ENCODE results near the gene HTR6.
"Not testable (repeated sequence)": the region's sequence is repeated elsewhere in the genome, so short reads cannot be mapped to it uniquely, and the experiment has no call there.

HTR6 gene

DNA sequence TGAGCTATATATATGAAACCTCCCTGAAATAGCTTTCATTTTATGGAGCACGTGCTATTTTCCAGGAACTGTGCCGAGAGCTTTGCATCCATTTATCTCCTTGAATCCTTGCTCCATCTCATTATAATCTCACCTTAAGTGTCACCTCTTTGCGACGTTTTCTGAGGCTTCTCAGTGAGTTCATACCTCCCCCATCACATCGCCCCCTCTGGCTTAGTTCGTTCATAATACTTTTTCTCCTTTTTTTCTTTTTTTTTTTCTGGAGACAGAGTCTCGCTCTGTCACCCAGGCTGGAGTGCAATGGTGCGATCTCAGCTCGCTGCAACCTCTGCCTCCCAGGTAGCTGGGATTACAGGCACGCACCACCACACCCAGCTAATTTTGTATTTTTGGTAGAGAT, 25.4 kb upstream of the HTR6 start:
- DNase-seq (ENCODE audit: low read depth): not testable (repeated sequence)

DNA sequence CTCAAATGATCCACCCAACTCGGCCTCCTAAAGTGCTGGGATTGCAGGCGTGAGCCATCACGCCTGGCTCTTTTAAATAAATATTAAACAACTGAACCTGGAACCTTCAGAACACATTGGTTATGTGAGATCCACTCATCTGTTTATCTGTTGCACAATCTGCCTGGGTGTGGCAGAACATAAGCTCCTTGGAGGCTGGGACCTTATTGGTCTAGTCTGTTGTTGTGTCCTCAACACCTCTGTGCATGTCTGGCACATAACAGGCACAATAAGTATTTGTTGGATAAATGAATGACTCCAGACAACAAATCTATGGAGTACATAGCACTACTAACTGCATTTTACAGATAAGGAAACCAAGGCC, 24.7 kb upstream of the HTR6 start:
- DNase-seq (ENCODE audit: low read depth): no peak

DNA sequence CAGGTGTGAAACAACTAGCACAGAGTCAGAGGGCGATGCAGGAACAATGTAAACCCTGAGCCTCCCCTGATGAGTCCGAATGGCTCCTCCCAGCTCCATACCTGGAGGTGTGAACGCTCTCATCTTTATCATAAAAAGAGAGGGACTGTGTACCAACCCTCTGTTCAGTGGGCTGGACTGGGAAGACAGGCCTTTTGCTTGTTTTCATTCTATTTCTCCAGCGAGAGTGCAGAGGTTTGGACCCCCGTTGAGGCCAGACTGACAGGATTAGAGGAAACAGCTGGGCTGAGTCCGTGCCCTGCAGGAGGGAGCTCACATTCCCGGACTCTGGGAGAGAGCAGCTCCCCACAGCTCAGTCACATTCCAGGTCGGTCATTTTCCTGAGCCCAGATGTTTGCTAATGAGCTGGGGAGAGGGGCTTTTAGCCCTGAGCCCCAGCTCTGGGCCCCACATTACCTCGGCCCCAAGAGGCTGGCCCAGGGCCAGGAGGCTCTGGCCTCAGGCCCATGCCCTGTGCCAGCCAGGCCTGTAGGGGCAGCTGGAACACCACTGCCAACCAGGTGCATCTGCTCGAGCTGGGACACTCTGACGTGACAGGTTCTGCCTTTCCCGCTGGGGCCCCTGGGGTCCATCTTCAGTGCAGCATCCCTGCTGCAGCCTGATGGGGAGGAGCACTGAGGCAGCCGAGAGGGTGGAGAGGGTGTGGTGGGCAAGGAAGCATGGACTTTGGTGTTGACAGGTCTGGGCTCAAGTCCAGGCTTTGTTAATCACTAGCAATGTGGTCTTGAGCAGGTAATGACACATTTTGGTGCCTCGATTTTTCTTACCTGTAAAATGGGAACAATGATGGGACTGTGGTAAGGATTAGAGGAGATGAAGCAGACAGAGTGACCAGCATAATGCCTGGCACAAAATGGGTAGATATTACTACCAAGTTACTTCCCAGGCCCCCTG, 24.0 kb upstream of the HTR6 start:
- DNase-seq (ENCODE audit: low read depth): no peak

DNA sequence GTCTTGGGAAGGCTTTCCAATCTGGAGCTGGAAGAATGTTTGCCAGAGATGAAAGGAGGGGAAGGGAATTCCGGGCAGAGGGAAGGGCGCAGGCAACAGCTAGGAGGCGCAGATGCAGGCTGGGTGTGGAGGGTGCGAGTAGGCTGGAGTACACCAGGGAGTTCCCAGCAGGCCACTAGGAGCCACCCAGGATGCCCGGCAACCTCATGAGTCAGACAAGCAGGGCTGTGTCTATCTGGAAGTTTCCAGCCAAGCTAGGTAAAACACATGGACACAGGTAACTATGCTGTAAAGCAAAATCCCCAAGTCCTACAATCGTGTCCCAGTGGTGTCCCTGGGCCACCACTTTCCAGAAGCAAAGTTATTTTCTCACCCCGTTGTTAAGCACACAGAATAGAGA, 21.6 kb upstream of the HTR6 start:
- DNase-seq (ENCODE audit: low read depth): no peak

DNA sequence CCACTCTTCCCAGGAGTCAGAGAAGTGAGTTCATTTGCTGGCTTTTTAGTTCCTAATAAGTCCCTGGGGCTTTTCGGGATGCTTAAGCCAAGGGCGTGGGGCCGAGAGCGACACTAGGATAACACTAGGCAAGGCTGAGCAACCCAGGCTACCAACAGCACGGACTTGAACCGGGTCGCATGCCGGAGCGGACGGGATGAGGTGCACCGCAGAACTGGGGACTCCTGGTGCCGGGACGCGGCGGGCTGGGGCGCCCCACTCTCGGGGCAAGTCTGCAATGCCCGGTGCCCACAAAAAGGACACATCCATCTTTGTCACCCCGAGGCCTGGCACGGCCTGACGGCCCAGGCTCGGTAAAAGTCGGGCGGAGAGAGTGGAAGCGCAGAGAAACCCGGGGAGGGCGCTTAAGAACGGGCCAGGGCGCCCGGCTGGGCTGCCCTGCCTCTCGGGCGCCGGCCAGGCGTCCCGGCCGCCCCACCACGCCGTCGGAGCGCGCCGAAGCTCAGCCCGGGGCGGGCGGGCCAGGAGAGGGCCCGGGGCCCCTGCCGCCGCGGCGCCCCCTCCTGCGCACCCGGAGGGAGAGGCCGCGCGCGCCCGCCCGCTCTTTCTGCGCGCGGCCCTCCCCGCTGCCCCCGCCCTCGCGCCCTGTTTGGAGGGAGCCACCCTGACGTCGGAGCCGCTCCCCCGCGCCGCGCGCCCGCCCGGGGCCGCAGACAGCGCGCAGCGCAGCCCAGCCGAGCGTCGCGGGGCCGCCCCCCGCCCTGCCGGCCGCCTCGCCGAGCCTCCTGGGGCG, 20.9 kb upstream of the HTR6 start, which contains the start of gene NBL1:
NBL1 (plus strand) TSS at position 710 of the 793 bp plus-strand sequence. CDS start 10,720 bp downstream, outside the sequence.
- DNase-seq (ENCODE audit: low read depth): peak; percentile 34

DNA sequence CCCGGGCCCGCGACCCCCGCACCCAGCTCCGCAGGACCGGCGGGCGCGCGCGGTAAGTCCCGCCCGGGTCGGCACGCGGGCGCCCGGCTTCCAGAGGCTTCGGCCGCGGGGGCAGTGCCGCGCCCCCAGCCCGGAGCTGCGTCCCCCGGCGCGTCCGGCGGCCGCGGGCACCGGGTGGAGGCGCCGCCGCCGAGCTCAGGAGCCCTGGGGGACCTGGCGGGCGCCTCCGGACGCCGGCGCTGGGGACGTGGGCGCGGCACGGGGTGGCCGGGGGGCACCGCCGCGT, 20.3 kb upstream of the HTR6 start:
- DNase-seq (ENCODE audit: low read depth): no peak

DNA sequence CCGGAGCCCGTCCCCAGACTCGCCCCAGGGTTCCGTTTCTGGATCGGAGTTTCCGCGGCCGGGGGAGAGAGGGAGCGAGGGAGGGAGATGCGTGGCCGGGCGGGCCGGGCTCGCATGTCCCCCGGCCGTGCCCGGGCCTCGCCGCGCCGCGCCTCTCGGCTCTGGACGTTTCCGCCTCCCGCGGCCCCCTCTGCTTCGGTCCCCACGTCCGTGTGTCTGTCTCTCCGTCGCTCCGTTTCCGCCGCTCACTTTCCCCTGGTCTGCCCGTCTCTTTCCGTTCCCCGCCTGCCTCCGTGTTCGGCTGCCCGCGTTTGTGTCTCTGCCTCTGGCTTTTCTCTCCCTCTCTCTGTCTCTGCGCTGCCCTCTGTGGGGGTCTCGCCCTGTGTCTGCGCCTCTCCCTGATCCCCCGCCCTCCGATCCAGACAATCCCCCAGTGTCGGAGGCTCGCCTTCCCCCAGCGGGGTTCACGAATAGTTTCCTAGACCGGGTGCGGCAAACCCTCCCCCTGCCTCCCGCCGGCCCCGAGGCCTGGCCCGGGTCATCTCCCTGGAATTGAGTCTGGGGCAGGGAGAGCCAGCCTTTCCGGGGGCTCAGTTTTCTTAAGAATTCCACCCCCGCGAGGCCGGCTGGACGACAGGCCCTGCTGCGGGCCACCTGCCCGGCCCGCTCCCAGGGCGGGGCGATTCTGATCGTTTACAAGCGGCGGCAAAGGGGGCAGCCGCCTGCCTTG, 19.8 kb upstream of the HTR6 start:
- no peak for DNase-seq (ENCODE audit: low read depth)

DNA sequence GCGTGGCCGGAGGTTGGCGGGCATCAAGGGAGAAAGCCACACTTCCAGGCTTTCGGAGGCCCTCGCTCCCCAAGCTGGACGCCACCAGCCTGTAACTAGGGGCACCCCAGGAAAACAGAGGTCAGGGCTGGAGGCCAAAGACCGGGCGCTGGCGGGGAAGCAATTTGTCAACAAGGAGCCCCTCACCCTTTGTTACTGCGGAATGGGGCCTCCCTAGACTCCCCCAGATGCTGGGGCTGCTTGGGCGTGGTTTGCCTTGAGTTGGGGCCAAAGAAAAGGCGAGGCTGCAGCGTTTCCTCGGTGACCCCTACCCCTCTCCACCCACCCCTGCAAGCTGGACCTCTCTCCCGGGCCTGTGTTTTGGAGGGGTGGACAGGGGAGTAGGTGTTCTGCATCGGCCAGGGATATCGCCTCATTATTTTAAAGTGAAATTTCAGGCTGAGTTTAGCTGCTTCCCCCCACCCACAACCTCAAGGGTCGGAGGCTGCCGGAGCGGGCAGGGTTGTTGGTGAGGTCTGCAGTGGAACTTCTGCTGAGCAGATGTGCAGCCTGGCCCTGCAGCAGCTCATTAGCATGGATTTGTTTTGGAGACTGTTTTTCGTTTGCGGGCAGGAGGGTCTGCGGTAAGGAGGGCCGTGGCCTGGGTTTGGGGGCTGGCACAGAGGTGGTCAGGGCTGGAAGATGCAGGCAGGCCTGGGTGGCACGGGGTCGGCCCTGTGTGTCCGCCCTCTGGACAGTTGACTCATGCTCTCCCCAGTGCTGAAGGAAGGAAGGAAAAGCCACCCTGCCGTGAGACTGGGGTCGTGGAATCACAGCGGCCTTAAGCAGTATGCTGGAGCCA, 19.0 kb upstream of the HTR6 start:
- DNase-seq (ENCODE audit: low read depth): no peak

DNA sequence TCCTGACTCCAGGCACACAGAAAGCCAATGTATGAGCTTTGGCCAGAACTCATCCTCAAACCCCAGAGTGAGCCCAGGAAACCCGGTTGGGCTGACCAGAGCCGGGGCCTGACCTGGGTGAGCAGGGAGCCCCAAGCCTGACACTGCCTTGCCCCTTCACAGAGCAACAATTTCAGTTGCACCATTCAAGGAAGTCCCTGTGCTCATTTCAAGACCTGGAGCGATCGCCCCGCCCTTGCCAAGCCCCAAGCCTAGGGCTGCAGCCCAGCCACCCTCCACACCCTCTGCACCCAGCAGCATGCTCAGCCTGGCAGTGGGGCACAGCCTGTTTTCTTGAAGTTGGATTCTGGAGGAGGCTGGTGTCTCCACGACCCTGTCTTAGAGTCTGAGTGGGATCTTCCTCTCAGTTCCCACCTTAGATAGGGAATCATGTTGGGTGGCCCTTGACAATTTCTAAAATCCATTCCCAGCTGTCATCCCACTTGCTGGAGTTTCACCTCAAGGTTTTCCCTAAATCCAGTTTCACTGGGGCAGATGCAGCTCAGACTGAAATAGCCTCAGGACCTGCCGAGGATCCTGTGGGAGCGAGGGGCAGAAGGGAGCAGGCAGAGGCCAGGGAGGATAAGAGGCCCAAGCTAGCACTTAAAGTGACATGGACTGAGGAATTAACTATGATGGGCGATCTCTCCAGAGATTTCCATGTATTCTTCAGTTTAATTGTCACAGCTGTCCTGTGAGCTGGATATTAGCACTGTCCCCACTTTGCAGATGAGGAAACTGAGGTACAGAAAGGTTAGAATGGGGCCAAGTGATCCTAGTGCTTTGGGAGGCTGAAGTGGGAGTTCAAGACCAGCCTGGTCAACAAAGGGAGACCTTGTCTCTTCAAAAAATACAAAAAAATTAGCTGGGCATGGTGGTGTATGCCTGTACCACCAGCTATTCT, 18.0 kb upstream of the HTR6 start:
- DNase-seq (ENCODE audit: low read depth): no peak

DNA sequence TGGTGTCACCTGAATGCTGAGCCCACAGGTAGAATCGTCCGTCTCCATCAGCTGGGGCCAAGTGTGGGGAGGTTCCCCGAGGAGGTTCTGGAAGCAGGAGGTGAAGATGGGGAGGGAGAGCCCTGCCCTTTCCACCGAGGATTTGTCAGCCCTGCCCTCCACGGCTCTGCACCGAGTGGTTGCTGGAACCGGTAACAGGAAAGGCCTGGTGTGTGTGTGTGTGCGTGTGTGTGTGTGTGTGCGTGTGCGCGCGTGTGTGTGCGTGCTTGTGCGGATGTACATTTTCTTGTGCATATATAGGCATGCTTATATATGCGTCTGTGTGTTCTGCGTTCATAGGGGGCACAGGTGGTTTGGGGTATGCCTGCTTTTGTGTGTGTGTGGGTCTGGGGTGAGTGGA, 17.0 kb upstream of the HTR6 start:
- no peak for DNase-seq (ENCODE audit: low read depth)

DNA sequence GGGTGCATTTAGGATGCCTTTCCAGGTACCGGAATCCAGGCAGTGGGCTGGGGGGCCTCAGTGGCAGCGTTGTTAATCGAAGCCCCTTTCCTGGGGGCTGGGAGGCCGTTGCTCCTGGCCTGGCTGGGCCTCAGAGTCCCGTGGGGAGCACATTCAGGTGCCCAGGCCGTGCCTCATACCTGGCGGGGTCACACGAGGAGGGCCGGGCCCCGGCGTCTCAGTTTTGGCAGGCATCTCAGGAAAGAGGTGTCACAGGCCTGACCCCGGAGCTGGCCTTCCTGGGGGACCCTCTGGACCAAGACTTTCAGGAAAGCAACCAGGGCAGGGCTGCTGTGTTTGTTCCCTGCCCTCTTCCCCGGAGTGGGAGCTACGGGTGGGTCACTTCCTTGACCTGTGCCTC, 16.4 kb upstream of the HTR6 start:
- no peak for DNase-seq (ENCODE audit: low read depth)

DNA sequence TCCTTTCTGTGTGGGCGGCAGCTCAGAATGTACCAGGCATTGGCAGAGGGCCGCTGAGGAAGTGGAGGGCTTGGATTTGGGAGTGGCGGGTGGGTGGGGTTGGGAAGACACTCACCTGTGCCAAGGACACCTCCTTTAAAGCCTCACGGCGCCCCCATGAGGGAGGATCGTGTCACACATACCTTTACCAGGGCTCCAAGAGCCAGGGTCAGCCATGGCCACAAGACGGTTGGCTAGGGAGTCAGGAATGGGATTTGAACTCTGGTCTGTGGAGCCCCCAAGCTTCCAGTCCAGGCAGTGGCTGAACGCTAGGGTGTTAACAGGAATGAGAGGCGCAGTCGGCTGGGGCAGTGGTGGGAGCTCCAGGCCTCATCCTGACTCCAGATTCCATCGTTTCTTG, 16.0 kb upstream of the HTR6 start:
- DNase-seq (ENCODE audit: low read depth): no peak

DNA sequence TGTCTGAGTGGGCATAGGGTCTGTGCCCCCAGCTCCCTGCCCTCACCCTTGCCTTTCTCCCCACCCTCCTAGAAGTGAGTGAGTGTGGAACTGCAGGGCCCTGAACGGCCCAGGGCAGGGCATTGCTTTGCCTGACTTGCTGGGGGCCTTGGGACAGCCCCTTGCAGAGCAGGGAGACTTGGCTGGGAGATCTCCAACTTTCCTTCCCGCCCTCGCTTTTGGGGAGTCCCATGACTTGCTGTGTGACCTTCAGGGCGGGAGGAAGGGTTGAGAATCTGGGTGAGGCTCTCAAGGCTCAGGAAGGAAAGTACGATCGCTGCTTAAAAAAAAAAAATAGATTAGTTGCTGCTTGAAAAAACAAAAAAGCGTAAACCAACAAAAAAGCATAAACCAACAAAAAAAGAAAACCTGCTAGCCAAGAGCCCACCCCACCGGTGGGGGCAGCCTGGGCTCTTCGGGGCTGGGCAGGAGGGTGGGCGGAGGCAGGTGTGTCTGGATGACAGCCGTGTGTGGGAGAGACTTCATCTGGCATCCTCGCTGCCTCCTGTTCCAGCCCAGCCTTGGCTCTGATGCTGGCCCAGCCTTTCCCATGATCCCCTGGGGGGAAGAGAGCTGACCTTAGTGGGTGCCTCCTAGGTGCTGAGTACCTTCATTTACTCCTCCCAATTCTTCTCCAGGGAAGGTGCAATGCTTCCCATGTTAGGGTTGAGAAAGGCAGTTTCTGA, 14.1 kb upstream of the HTR6 start:
- DNase-seq (ENCODE audit: low read depth): no peak

DNA sequence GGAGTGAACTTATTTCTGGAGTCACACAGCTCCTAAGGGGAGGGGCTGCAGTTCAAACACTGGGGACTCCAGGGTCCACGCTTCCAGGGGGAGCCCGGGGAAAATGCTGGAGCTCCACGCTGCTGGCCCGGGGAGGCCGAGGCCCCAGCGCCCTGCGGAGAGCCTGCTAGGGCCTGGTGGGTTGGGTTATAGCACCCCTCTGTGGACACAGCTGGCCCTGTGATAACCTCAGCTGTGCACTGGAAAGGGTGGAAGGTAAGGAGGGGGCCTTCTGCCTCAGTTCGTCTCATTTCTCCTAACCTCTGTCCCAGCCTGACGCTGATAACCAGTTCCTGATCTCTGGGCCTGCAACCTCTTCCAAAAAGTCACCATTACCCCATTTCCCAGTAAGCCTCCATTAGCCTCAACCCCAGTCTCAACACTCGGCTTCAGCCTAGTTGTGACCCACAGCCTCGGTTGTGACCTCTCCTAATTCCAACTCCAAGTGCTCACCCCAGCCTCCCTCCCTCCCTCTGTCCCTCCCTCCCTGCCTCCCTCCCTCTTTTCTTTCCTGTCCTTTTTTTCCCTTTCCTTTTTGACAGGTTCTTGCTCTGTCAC, 13.4 kb upstream of the HTR6 start:
- no peak for DNase-seq (ENCODE audit: low read depth)

DNA sequence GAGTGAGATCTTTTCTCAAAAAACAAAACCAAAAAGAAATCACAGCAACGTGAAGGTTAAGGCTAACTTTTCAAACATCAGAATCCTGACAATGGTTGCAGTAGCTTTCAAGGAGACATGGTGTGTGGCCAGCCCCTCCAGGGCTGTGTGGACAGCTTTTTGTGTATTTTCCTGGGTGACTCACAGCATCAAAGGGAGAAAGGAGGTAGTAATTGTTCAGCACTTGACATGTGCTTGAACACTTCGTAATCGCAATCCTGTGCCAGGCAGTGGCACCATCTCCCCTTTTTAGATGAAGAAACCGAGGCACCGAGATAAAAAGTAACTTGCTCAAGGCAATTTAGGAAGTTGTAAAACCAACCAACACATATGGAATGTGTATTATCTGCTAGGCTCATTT, 10.3 kb upstream of the HTR6 start:
- DNase-seq (ENCODE audit: low read depth): no peak

DNA sequence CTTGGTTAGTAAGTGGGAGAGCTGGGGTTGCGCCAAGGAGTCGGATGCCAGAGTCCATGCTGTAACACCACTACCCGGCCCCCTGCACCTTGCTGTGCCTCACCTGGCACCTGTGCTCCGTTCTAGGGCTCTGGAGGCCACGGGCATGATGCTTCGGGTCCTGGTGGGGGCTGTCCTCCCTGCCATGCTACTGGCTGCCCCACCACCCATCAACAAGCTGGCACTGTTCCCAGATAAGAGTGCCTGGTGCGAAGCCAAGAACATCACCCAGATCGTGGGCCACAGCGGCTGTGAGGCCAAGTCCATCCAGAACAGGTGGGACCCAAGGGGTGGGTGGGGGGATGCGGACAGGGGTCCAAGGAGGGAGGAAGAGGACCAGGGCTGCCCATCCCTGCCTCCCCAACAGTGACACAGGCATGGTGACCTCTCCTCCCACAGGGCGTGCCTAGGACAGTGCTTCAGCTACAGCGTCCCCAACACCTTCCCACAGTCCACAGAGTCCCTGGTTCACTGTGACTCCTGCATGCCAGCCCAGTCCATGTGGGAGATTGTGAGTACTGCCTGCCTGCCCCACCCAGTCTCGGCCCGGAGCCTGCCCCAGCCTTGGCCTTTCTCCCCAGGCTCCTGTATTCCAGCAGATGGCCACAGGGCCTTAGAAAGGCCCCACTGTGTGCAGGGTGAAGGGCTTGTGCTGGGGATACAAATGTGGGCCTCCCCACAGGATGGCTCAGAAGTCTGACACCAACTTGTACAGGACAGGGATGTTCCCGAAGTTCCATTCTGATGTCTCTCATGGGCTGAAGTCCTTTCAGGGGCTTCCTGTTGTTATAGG, 9.6 kb upstream of the HTR6 start:
- DNase-seq (ENCODE audit: low read depth): no peak

DNA sequence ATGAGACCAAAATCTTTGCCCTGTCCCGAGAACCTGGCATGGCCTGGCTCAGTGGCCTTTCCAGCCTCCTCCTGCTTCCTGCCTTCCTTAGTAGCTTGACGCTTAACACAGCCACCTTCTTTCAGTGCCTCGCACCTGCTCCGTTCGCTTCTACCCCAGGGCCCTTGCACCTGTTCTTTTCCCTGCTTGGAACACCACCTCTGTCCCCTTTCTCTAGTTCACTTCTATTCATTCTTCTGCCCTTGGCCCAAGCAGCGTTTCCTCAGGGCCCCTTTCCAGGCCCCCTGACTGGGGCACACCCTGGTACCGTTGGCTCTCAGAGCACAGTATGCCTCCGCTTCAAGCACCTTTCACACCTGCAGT, 9.0 kb upstream of the HTR6 start:
- no peak for DNase-seq (ENCODE audit: low read depth)

DNA sequence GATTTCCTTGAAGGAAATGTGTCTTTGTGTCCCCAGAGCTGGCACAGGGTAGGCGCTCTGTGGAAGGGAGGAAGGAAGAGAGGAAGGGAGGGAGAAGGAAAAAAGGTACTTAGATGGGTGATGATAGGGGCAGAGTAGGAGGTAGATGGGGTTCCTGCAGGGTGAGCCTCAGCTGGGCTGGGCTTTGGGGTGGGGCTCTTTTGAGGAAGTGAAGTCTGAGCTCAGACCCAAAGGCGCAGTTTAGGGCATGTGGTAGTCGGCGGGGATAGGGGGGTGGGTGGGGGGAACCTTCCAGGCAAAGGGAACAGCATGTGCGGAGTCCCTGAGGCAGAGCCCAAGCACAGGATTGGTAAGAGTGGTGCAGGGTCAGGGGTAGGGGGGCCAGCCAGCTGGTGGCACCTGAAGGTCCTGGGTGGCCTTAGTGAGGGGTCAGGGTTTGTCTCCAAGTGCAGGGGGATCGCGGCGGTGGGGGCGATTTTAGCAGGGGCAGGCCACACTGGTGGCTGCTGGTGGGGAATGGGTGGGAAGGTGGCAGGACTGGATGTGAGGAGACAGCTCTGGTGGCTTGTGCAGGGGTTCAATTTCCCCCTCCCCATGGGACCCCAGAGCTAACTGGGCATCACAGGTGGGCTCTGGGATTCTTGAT, 8.4 kb upstream of the HTR6 start:
- DNase-seq (ENCODE audit: low read depth): no peak
